GM12878 (cell line): ENCODE data around the gene MOK. TPM values are rescaled to one million over a fixed set of nuclear protein-coding genes. Genes with fewer than 3 reads are reported as not detected.

Experiments
- ATAC-seq: fragments of 200-7000 bp; cut with Tn5 transposase; 3 replicates; pipeline ENCODE4 v1.9.1; 2020; ENCODE audit warnings: mild to moderate bottlenecking, moderate library complexity
- BruUV-seq: library from RNA; stranded (reverse); fragments of 400-500 nt; replicated peaks from 2 replicates; lab custom pipeline; 2021; lab: Mats Ljungman, UMichigan
- CTCF ChIA-PET: fragments of 300-600 bp; sonication (Branson Sonifier 250); formaldehyde crosslinking; extraction: SDS; loops from one replicate; lab custom pipeline; 2021; ENCODE audit warnings: inconsistent platforms; lab: Yijun Ruan, JAX
- POLR2A ChIA-PET: fragments of 350-600 bp; formaldehyde crosslinking; extraction: SDS; loops from one replicate; lab custom pipeline; 2021; ENCODE audit warnings: inconsistent platforms; lab: Charles Lee
- RAD21 ChIA-PET: fragments of 300-600 bp; sonication (Branson Sonifier 250); formaldehyde crosslinking; loops from one replicate; lab custom pipeline; 2023; ENCODE audit warnings: antibody characterized with exemption; ENCODE audit not compliant: unreplicated experiment; lab: Charles Lee
- SMC1A ChIA-PET: fragments of 300-600 bp; sonication (Branson Sonifier 250); formaldehyde crosslinking; loops from one replicate; lab custom pipeline; 2023; ENCODE audit not compliant: unreplicated experiment, uncharacterized antibody; lab: Charles Lee
- DNase-seq: peaks from one replicate; pipeline ENCODE4 v3.0.0-alpha.2; 2011; ENCODE audit warnings: low read depth, low spot score
- FAIRE-seq: peaks from 3 replicates; lab custom pipeline; 2011; peaks lifted over from hg19 to GRCh38; lab: Jason Lieb, UNC
- H2AFZ ChIP-seq: 2 replicates; pipeline ENCODE4 v1.6.0; 2011; ENCODE audit warnings: low read depth, low read length, control low read depth; ENCODE audit not compliant: control insufficient read depth
- H3K27ac ChIP-seq: 2 replicates; pipeline ENCODE4 v1.5.1; 2011; ENCODE audit warnings: control low read depth; ENCODE audit not compliant: control insufficient read depth, insufficient read depth
- H3K27me3 ChIP-seq, 2 experiments: replicated peaks in 1 of 2; 2 replicates each; pipeline versions ENCODE4 v1.6.0 to v1.6.1; 2011; ENCODE audit warnings: low read length in 1 of 2; ENCODE audit not compliant: control insufficient read depth in 2 of 2, insufficient read depth in 2 of 2
- H3K36me3 ChIP-seq, 2 experiments: 2 replicates each; pipeline ENCODE4 v1.5.1; 2011; ENCODE audit warnings: low read length in 1 of 2; ENCODE audit not compliant: control insufficient read depth in 2 of 2, insufficient read depth in 2 of 2
- H3K4me1 ChIP-seq: 2 replicates; pipeline ENCODE4 v1.6.1; 2011; ENCODE audit warnings: mild to moderate bottlenecking, low read length, moderate library complexity, mixed read lengths; ENCODE audit not compliant: control insufficient read depth, insufficient read depth
- H3K4me2 ChIP-seq: 2 replicates; pipeline ENCODE4 v1.6.0; 2011; ENCODE audit warnings: control low read depth; ENCODE audit not compliant: control insufficient read depth, insufficient read depth
- H3K4me3 ChIP-seq: fragments of 200-600 bp; sonication (generic); 2 replicates; pipeline ENCODE4 v1.5.1; 2016
- H3K79me2 ChIP-seq: 2 replicates; pipeline ENCODE4 v1.6.0; 2011; ENCODE audit warnings: low read length; ENCODE audit not compliant: control insufficient read depth, insufficient read depth
- H3K9ac ChIP-seq: 2 replicates; pipeline ENCODE4 v1.8.0; 2011; ENCODE audit warnings: low read length, control low read depth, mixed read lengths; ENCODE audit not compliant: control insufficient read depth, insufficient read depth
- H3K9me3 ChIP-seq: replicated peaks from 3 replicates; pipeline ENCODE4 v1.5.1; 2011; ENCODE audit warnings: mild to moderate bottlenecking, low read length; ENCODE audit not compliant: control insufficient read depth, insufficient read depth
- H4K20me1 ChIP-seq: 2 replicates; pipeline ENCODE4 v1.6.0; 2011; ENCODE audit not compliant: control insufficient read depth, insufficient read depth
- BACH1 ChIP-seq: fragments of 450-650 bp; IDR thresholded peaks from 2 replicates; pipeline ENCODE4 v1.6.1; 2017; ENCODE audit warnings: mild to moderate bottlenecking, borderline replicate concordance
- BCL11A ChIP-seq: IDR thresholded peaks from 2 replicates; pipeline ENCODE4 v1.6.1; 2011; ENCODE audit warnings: low read depth, low read length
- E2F4 ChIP-seq: IDR thresholded peaks from 2 replicates; pipeline ENCODE4 v1.6.1; 2012; ENCODE audit warnings: low read depth, low read length, improper control_type of control experiment
- EP300 ChIP-seq, 2 experiments: fragments of 150-350 bp in 1 of 2; IDR thresholded peaks; 2 replicates each; pipeline ENCODE4 v1.6.1; 2011 to 2012; ENCODE audit warnings: low read depth in 2 of 2, low read length in 2 of 2, borderline replicate concordance in 1 of 2, improper control_type of control experiment in 1 of 2, inconsistent platforms in 1 of 2; ENCODE audit not compliant: control insufficient read depth in 1 of 2
- HDAC2 ChIP-seq: fragments of 200-600 bp; sonication (generic); IDR thresholded peaks from 2 replicates; pipeline ENCODE4 v1.6.1; 2017
- MYB ChIP-seq: fragments of 150-350 bp; IDR thresholded peaks from 2 replicates; pipeline ENCODE4 v1.6.1; 2014; ENCODE audit warnings: mild to moderate bottlenecking, low read depth, low read length, borderline replicate concordance
- NFYB ChIP-seq: IDR thresholded peaks from 2 replicates; pipeline ENCODE4 v1.6.1; 2011; ENCODE audit warnings: low read depth, mild to moderate bottlenecking, low read length, improper control_type of control experiment, moderate library complexity; ENCODE audit not compliant: insufficient read depth
- PBX3 ChIP-seq: IDR thresholded peaks from 2 replicates; pipeline ENCODE4 v1.6.1; 2011; ENCODE audit warnings: mild to moderate bottlenecking, low read depth, low read length, moderate library complexity; ENCODE audit not compliant: insufficient replicate concordance
- POLR2AphosphoS5 ChIP-seq: IDR thresholded peaks from 2 replicates; pipeline ENCODE4 v1.6.1; 2011; ENCODE audit warnings: mild to moderate bottlenecking, low read length, inconsistent platforms
- RAD51 ChIP-seq: fragments of 450-650 bp; IDR thresholded peaks from 2 replicates; pipeline ENCODE4 v1.6.1; 2016; ENCODE audit warnings: moderate library complexity, mild to moderate bottlenecking, inconsistent platforms
- ZNF384 ChIP-seq: IDR thresholded peaks from 2 replicates; pipeline ENCODE4 v1.6.1; 2012; ENCODE audit warnings: low read depth, mild to moderate bottlenecking, low read length, improper control_type of control experiment, borderline replicate concordance
- WGBS: methylation state at CpG from one replicate; pipeline ENCODE4 v1.1.6; 2016; ENCODE audit warnings: low lambda C conversion rate; ENCODE audit not compliant: insufficient replicate concordance, insufficient coverage; ENCODE audit errors: missing lambda C conversion rate; 5-methylcytosine and 5-hydroxymethylcytosine counted together
- in situ Hi-C: fragments of 300-500 bp; cut with MboI; formaldehyde crosslinking; loops from 9 replicates; pipeline ENCODE4 v1.14.3; 2018; ENCODE audit warnings: mixed read lengths
- intact Hi-C: fragments of 100-400 bp; cut with micrococcal nuclease; formaldehyde crosslinking; loops from one replicate; pipeline ENCODE4 v1.14.2; 2022; ENCODE audit not compliant: unreplicated experiment
- polyA plus RNA-seq, 11 experiments: library from polyadenylated mRNA; depleted of rRNA in 4 of 11; unstranded in 6 of 11; stranded (reverse) in 5 of 11; fragments of >200 nt; fragmentation: Nextera tagmentation in 4 of 11; fragmentation: Illumina TruSeq in 1 of 11; extraction: Ambion mirVana in 4 of 11; extraction: Trizol in 1 of 11; gene quantifications; 1 replicate in 1 of 11; 2 replicates in 10 of 11; pipeline versions ENCODE4 v1.2.1 to v1.2.3, GENCODE V29; 2011 to 2016; ENCODE audit warnings: inconsistent platforms in 2 of 11, missing spikeins in 2 of 11, low read depth in 1 of 11
- total RNA-seq, 4 experiments: library from RNA; depleted of rRNA in 3 of 4; stranded (reverse); fragments of >200 nt in 3 of 4; fragmentation: Illumina TruSeq in 1 of 4; extraction: Trizol in 1 of 4; gene quantifications; 2 replicates each; pipeline versions ENCODE4 v1.2.1 to v1.2.3, GENCODE V29; 2013 to 2021
- TF ChIP-seq, protein P1 (sequence below): fragments of 450-650 bp; IDR thresholded peaks from 2 replicates; pipeline ENCODE4 v1.6.1; 2016; ENCODE audit warnings: mild to moderate bottlenecking, moderate library complexity, borderline replicate concordance
- TF ChIP-seq, protein P2 (sequence below): IDR thresholded peaks from 2 replicates; pipeline ENCODE4 v1.6.1; 2012; ENCODE audit warnings: improper control_type of control experiment, low read depth, low read length; ENCODE audit not compliant: insufficient replicate concordance

Gene MOK
- total and polyA plus RNA-seq, 10 of the 15 experiments (the other 5 are each of a cell fraction or from before 2014, with no cell fraction given) = 0.10 to 3.0 (median 1.4) TPM

DNA sequence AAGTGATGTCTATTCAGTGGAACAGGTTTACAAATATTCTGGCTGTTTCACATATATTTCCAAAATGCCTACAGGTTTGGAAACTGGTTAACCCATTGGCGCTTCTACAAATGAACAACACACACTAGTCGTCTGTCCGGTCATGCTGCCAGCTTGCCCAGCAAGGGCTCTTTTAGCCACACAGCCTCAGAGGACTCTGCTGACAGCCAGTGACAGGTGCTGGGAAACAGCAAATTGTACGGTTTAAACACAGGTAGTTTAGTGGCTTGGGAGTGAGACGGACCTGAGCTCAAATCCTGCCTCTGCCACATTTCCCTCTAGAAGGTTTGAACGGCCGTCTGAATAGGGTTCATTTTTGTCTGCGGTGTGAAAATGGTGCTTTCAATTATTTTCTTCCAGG is 53.8 kb downstream of the MOK start:
- RAD21 ChIA-PET = no interaction called here
- 78% methylated on average over 8 of the region's 8 CpGs for WGBS
- H3K4me2 ChIP-seq = no peak overlapping the region
- no peaks in the 10 kb centered on the region for H3K4me1 ChIP-seq
- H3K27me3 ChIP-seq = no peaks in the 10 kb centered on the region
- SMC1A ChIA-PET = interaction anchor here (0.7 kb wide), 1 partner anchor 22 kb away, joined by 3 read pairs; no protein-coding TSS in a partner anchor
- intact Hi-C loops (no loop called here), in situ Hi-C loops (no loop called here)
- H2AFZ ChIP-seq = no peak overlapping the region
- POLR2A ChIA-PET = no interaction called here
- H3K27ac ChIP-seq = no peak overlapping the region
- H3K36me3 ChIP-seq = no peaks in the 10 kb centered on the region
- BruUV-seq = no TSS peak
- CTCF ChIA-PET = no interaction called here
- FAIRE-seq (no peak), ATAC-seq (no peak), DNase-seq (no peak)
- H3K79me2 ChIP-seq = no peaks in the 10 kb centered on the region
- H3K4me3 ChIP-seq = no peak overlapping the region
- H3K9ac ChIP-seq = no peak overlapping the region
- H4K20me1 ChIP-seq = no peaks in the 10 kb centered on the region
- no peaks in the 10 kb centered on the region for H3K9me3 ChIP-seq
- TF ChIP-seq ZNF384 (no peak), HDAC2 (no peak), E2F4 (no peak), BACH1 (no peak), NFYB (no peak), MYB (no peak), RAD51 (no peak), PBX3 (no peak), POLR2AphosphoS5 (no peak), BCL11A (no peak), EP300 (IDR thresholded peaks at IDR 0.05; ENCODE audit: borderline replicate concordance in 1 of 2, control insufficient read depth in 1 of 2, low read depth in 2 of 2, low read length in 2 of 2) (no peak)
- TF ChIP-seq, protein P1, sequence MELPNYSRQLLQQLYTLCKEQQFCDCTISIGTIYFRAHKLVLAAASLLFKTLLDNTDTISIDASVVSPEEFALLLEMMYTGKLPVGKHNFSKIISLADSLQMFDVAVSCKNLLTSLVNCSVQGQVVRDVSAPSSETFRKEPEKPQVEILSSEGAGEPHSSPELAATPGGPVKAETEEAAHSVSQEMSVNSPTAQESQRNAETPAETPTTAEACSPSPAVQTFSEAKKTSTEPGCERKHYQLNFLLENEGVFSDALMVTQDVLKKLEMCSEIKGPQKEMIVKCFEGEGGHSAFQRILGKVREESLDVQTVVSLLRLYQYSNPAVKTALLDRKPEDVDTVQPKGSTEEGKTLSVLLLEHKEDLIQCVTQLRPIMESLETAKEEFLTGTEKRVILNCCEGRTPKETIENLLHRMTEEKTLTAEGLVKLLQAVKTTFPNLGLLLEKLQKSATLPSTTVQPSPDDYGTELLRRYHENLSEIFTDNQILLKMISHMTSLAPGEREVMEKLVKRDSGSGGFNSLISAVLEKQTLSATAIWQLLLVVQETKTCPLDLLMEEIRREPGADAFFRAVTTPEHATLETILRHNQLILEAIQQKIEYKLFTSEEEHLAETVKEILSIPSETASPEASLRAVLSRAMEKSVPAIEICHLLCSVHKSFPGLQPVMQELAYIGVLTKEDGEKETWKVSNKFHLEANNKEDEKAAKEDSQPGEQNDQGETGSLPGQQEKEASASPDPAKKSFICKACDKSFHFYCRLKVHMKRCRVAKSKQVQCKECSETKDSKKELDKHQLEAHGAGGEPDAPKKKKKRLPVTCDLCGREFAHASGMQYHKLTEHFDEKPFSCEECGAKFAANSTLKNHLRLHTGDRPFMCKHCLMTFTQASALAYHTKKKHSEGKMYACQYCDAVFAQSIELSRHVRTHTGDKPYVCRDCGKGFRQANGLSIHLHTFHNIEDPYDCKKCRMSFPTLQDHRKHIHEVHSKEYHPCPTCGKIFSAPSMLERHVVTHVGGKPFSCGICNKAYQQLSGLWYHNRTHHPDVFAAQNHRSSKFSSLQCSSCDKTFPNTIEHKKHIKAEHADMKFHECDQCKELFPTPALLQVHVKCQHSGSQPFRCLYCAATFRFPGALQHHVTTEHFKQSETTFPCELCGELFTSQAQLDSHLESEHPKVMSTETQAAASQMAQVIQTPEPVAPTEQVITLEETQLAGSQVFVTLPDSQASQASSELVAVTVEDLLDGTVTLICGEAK = no peak
- TF ChIP-seq, protein P2, sequence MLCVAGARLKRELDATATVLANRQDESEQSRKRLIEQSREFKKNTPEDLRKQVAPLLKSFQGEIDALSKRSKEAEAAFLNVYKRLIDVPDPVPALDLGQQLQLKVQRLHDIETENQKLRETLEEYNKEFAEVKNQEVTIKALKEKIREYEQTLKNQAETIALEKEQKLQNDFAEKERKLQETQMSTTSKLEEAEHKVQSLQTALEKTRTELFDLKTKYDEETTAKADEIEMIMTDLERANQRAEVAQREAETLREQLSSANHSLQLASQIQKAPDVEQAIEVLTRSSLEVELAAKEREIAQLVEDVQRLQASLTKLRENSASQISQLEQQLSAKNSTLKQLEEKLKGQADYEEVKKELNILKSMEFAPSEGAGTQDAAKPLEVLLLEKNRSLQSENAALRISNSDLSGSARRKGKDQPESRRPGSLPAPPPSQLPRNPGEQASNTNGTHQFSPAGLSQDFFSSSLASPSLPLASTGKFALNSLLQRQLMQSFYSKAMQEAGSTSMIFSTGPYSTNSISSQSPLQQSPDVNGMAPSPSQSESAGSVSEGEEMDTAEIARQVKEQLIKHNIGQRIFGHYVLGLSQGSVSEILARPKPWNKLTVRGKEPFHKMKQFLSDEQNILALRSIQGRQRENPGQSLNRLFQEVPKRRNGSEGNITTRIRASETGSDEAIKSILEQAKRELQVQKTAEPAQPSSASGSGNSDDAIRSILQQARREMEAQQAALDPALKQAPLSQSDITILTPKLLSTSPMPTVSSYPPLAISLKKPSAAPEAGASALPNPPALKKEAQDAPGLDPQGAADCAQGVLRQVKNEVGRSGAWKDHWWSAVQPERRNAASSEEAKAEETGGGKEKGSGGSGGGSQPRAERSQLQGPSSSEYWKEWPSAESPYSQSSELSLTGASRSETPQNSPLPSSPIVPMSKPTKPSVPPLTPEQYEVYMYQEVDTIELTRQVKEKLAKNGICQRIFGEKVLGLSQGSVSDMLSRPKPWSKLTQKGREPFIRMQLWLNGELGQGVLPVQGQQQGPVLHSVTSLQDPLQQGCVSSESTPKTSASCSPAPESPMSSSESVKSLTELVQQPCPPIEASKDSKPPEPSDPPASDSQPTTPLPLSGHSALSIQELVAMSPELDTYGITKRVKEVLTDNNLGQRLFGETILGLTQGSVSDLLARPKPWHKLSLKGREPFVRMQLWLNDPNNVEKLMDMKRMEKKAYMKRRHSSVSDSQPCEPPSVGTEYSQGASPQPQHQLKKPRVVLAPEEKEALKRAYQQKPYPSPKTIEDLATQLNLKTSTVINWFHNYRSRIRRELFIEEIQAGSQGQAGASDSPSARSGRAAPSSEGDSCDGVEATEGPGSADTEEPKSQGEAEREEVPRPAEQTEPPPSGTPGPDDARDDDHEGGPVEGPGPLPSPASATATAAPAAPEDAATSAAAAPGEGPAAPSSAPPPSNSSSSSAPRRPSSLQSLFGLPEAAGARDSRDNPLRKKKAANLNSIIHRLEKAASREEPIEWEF = no peak
